HepG2 (cell line): Measurements from ENCODE around the gene LRP1B. TPM values are rescaled to one million over a fixed set of nuclear protein-coding genes. Genes with fewer than 3 reads are reported as not detected.

Source experiments
- ATAC-seq: fragments of 200-7000 bp; cut with Tn5 transposase; 3 replicates; pipeline ENCODE4 v1.9.1; 2020; ENCODE audit warnings: mild to moderate bottlenecking, moderate library complexity
- BruUV-seq: library from RNA; stranded (reverse); fragments of 400-500 nt; replicated peaks from 2 replicates; lab custom pipeline; 2021; lab: Mats Ljungman, UMichigan
- CTCF ChIA-PET: fragments of 300-600 bp; formaldehyde crosslinking; extraction: SDS; loops from one replicate; lab custom pipeline; 2021; ENCODE audit warnings: low total read pairs, inconsistent platforms, low intra/inter-chr PET ratio; lab: Yijun Ruan, JAX
- POLR2A ChIA-PET: fragments of 350-600 bp; sonication (Branson Sonifier 250); formaldehyde crosslinking; loops from one replicate; lab custom pipeline; 2020; ENCODE audit warnings: antibody characterized with exemption, inconsistent platforms; lab: Yijun Ruan, JAX
- DNase-seq: peaks from one replicate; pipeline ENCODE4 v3.0.0-alpha.2; 2015; ENCODE audit warnings: low spot score
- FAIRE-seq: peaks from 3 replicates; lab custom pipeline; 2011; peaks lifted over from hg19 to GRCh38; lab: Jason Lieb, UNC
- H2AFZ ChIP-seq: one replicate; pipeline ENCODE4 v1.6.1; 2011; ENCODE audit warnings: low read length, inconsistent platforms
- H3K27ac ChIP-seq: fragments of 300-600 bp; 3 replicates; pipeline ENCODE4 v1.8.0; 2011; ENCODE audit warnings: mixed run types, mild to moderate bottlenecking, mixed read lengths, low read length, inconsistent platforms; ENCODE audit not compliant: insufficient read depth; ENCODE audit errors: extremely low read length
- H3K27me3 ChIP-seq, 2 experiments: fragments of 200-600 bp in 1 of 2; 2 replicates in 1 of 2; 3 replicates in 1 of 2; pipeline versions ENCODE4 v1.6.0 to v1.8.0; 2011; ENCODE audit warnings: low read length in 2 of 2, mild to moderate bottlenecking in 2 of 2, moderate library complexity in 2 of 2, inconsistent platforms in 1 of 2; ENCODE audit not compliant: insufficient read depth in 2 of 2, control insufficient read depth in 1 of 2
- H3K36me3 ChIP-seq, 2 experiments: fragments of 200-600 bp in 1 of 2; replicated peaks in 1 of 2; 2 replicates in 1 of 2; 3 replicates in 1 of 2; pipeline versions ENCODE4 v1.5.1 to v1.8.0; 2011; ENCODE audit warnings: low read length in 2 of 2, inconsistent platforms in 1 of 2; ENCODE audit not compliant: insufficient read depth in 2 of 2, control insufficient read depth in 1 of 2
- H3K4me1 ChIP-seq: 2 replicates; pipeline ENCODE4 v1.5.1; 2012; ENCODE audit warnings: low read length, inconsistent platforms; ENCODE audit not compliant: insufficient read depth
- H3K4me2 ChIP-seq: 2 replicates; pipeline ENCODE4 v1.6.0; 2011; ENCODE audit warnings: low read depth, low read length, inconsistent platforms
- H3K4me3 ChIP-seq, 3 experiments: fragments of 200-600 bp in 1 of 3; sonication (generic), shearing (Covaris generic) in 1 of 3; replicated peaks in 1 of 3; 2 replicates each; pipeline ENCODE4 v1.5.1; 2011 to 2016; ENCODE audit warnings: low read length in 3 of 3, inconsistent platforms in 2 of 3, low read depth in 2 of 3, mild to moderate bottlenecking in 2 of 3, control low read depth in 1 of 3, mixed read lengths in 1 of 3; ENCODE audit not compliant: insufficient read depth in 1 of 3
- H3K79me2 ChIP-seq: one replicate; pipeline ENCODE4 v1.6.1; 2011; ENCODE audit warnings: low read length, inconsistent platforms; ENCODE audit not compliant: insufficient read depth
- H3K9ac ChIP-seq: 2 replicates; pipeline ENCODE4 v1.6.0; 2011; ENCODE audit warnings: mild to moderate bottlenecking, low read depth, low read length, inconsistent platforms; ENCODE audit not compliant: insufficient read depth
- H3K9me3 ChIP-seq: 2 replicates; pipeline ENCODE4 v1.5.1; 2012; ENCODE audit warnings: mild to moderate bottlenecking, low read length
- H4K20me1 ChIP-seq: 2 replicates; pipeline ENCODE4 v1.6.0; 2011; ENCODE audit warnings: inconsistent platforms, mild to moderate bottlenecking, low read length, moderate library complexity; ENCODE audit not compliant: insufficient read depth
- ARNTL ChIP-seq: sonication (generic); formaldehyde crosslinking; IDR thresholded peaks from 2 replicates; pipeline ENCODE4 v1.4.0; 2020; ENCODE audit warnings: mild to moderate bottlenecking, missing genetic modification reagents
- ATF4 ChIP-seq, 2 experiments: fragments of 450-650 bp in 1 of 2; sonication (generic) in 1 of 2; formaldehyde crosslinking; IDR thresholded peaks; 2 replicates each; pipeline versions ENCODE4 v1.5.0 to v1.8.0; 2020 to 2022; ENCODE audit warnings: mild to moderate bottlenecking in 1 of 2, missing genetic modification reagents in 1 of 2
- DMAP1 ChIP-seq: IDR thresholded peaks from 2 replicates; pipeline ENCODE4 v1.6.1; 2016
- KAT2B ChIP-seq: fragments of 150-350 bp; IDR thresholded peaks from 2 replicates; pipeline ENCODE4 v1.6.1; 2014; ENCODE audit warnings: low read depth, low read length, borderline replicate concordance
- MIER3 ChIP-seq: IDR thresholded peaks from 2 replicates; pipeline ENCODE4 v1.6.1; 2016; ENCODE audit warnings: missing compliant biosample characterization, borderline replicate concordance
- MYC ChIP-seq: sonication (generic); formaldehyde crosslinking; IDR thresholded peaks from 2 replicates; pipeline ENCODE4 v1.9.0; 2021; ENCODE audit warnings: missing genetic modification reagents, borderline replicate concordance
- NONO ChIP-seq, 2 experiments: fragments of 450-650 bp in 1 of 2; sonication (generic) in 1 of 2; formaldehyde crosslinking in 1 of 2; IDR thresholded peaks in 1 of 2; conservative IDR thresholded peaks in 1 of 2; 2 replicates each; pipeline versions ENCODE4 v1.6.1 to v1.8.0; 2017 to 2022; ENCODE audit warnings: mild to moderate bottlenecking in 1 of 2, missing genetic modification reagents in 1 of 2, moderate library complexity in 1 of 2
- POLR2G ChIP-seq: fragments of 200-400 bp; formaldehyde crosslinking; IDR thresholded peaks from 2 replicates; pipeline ENCODE4 v1.6.1; 2018; ENCODE audit warnings: mild to moderate bottlenecking, low read depth, low read length, moderate library complexity
- PPARG ChIP-seq: conservative IDR thresholded peaks from 2 replicates; pipeline ENCODE4 v1.6.1; 2016; ENCODE audit warnings: missing biosample characterization, missing genetic modification reagents
- SAFB2 ChIP-seq: sonication (generic); formaldehyde crosslinking; IDR thresholded peaks from 2 replicates; pipeline ENCODE4 v1.5.1; 2020; ENCODE audit warnings: missing genetic modification reagents, low read depth, mild to moderate bottlenecking, borderline replicate concordance
- TBP ChIP-seq: sonication (generic); formaldehyde crosslinking; IDR thresholded peaks from 2 replicates; pipeline ENCODE4 v1.5.0; 2020; ENCODE audit warnings: missing genetic modification reagents
- ZNF10 ChIP-seq: sonication (generic); formaldehyde crosslinking; IDR thresholded peaks from 2 replicates; pipeline ENCODE4 v1.4.0; 2020; ENCODE audit warnings: mild to moderate bottlenecking, low read depth, missing genetic modification reagents, borderline replicate concordance
- ZNF644 ChIP-seq: IDR thresholded peaks from 2 replicates; pipeline ENCODE4 v1.6.1; 2016; ENCODE audit warnings: low read depth
- ZNF672 ChIP-seq: sonication (generic); formaldehyde crosslinking; IDR thresholded peaks from 2 replicates; pipeline ENCODE4 v1.8.1; 2022; ENCODE audit warnings: missing genetic modification reagents
- WGBS: methylation state at CpG from one replicate; pipeline ENCODE4 v1.1.6; 2017; ENCODE audit warnings: low lambda C conversion rate; 5-methylcytosine and 5-hydroxymethylcytosine counted together
- in situ Hi-C: cut with HindIII; loops from 2 replicates; pipeline ENCODE4 v1.10.0; 2017; ENCODE audit warnings: low pct_unique_long_range_greater_than_20kb; ENCODE audit not compliant: extremely low pct_ligation_motif_present
- intact Hi-C: fragments of 100-400 bp; cut with micrococcal nuclease; formaldehyde crosslinking; loops from one replicate; pipeline ENCODE4 v1.10.0; 2022; ENCODE audit not compliant: unreplicated experiment
- polyA plus RNA-seq, 8 experiments: library from polyadenylated mRNA; depleted of rRNA in 3 of 8; stranded (reverse) in 7 of 8; unstranded in 1 of 8; fragments of >200 nt; fragmentation: Illumina TruSeq in 4 of 8; extraction: Trizol in 4 of 8; gene quantifications; 2 replicates each; pipeline versions ENCODE4 v1.2.1 to v1.2.3, GENCODE V29; 2011 to 2016; ENCODE audit warnings: low read depth in 4 of 8, missing spikeins in 1 of 8, mixed read lengths in 1 of 8; ENCODE audit not compliant: insufficient read depth in 1 of 8
- total RNA-seq, 5 experiments: library from RNA; depleted of rRNA; stranded (reverse); fragments of >200 nt; fragmentation: Illumina TruSeq; extraction: Trizol; gene quantifications; 2 replicates each; pipeline ENCODE4 v1.2.3, GENCODE V29; 2016; ENCODE audit warnings: low read depth in 1 of 5
- TF ChIP-seq, protein P1 (sequence below): IDR thresholded peaks from 2 replicates; pipeline ENCODE4 v1.6.1; 2016; ENCODE audit warnings: missing compliant biosample characterization, missing genetic modification reagents, borderline replicate concordance
- TF ChIP-seq, protein P2 (sequence below): sonication (generic); formaldehyde crosslinking; IDR thresholded peaks from 2 replicates; pipeline ENCODE4 v1.8.1; 2023; ENCODE audit warnings: mild to moderate bottlenecking, inconsistent platforms, moderate library complexity, missing genetic modification reagents, borderline replicate concordance

Gene LRP1B
- total and polyA plus RNA-seq, 2 of the 13 experiments (the other 11 are each of a cell fraction or from before 2014, with no cell fraction given), result 0.04 TPM; not detected in 1

DNA sequence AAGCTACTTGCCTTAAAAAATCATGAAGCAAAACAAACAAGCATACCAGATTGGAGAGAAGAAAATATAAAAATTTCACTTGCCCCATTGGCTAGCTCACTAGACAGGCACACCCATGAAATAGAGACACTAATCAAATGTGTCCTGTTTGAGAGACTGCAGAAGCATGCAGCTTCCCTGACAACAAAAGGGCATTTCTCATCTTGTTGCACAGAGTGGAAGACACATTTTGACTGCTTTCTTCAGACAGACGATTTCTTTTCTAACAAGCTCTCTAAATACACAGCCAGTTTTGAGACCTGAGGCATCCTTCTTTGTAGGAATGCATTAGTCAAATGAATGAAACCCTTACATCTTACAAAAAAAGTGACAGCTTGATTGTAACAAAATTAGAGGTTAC, 1792.0 kb downstream of the LRP1B start:
- H3K9ac ChIP-seq, result no peak overlapping the region
- H2AFZ ChIP-seq, result no peak overlapping the region
- H3K9me3 ChIP-seq, result no peaks in the 10 kb centered on the region
- FAIRE-seq (no peak), ATAC-seq (no peak), DNase-seq (no peak)
- no peaks in the 10 kb centered on the region for H3K36me3 ChIP-seq
- no peak overlapping the region for H3K27ac ChIP-seq
- intact Hi-C loops (no loop called here), in situ Hi-C loops (no loop called here)
- H3K4me1 ChIP-seq, result no peaks in the 10 kb centered on the region
- H3K27me3 ChIP-seq, result no peaks in the 10 kb centered on the region
- BruUV-seq, result no TSS peak
- H3K4me3 ChIP-seq, result no peak overlapping the region
- CTCF ChIA-PET, result no interaction called here
- no peaks in the 10 kb centered on the region for H3K79me2 ChIP-seq
- 0% methylated on average over 1 of the region's 1 CpG for WGBS
- POLR2A ChIA-PET, result no interaction called here
- TF ChIP-seq, protein P1, sequence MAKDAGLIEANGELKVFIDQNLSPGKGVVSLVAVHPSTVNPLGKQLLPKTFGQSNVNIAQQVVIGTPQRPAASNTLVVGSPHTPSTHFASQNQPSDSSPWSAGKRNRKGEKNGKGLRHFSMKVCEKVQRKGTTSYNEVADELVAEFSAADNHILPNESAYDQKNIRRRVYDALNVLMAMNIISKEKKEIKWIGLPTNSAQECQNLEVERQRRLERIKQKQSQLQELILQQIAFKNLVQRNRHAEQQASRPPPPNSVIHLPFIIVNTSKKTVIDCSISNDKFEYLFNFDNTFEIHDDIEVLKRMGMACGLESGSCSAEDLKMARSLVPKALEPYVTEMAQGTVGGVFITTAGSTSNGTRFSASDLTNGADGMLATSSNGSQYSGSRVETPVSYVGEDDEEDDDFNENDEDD (CRISPR knock-in tag), result no peak
- TF ChIP-seq SAFB2 (no peak), KAT2B (no peak), PPARG (CRISPR knock-in tag) (no peak), DMAP1 (CRISPR knock-in tag) (no peak), ZNF644 (CRISPR knock-in tag) (no peak), ZNF672 (CRISPR knock-in tag) (no peak), NONO (IDR thresholded peaks at IDR 0.05) (no peak), NONO (CRISPR knock-in tag; conservative IDR thresholded peaks at IDR 0.05) (no peak), TBP (CRISPR knock-in tag) (no peak), ZNF10 (CRISPR knock-in tag) (no peak), MYC (CRISPR knock-in tag) (no peak), MIER3 (CRISPR knock-in tag) (no peak), ARNTL (CRISPR knock-in tag) (no peak), POLR2G (no peak), ATF4 (CRISPR knock-in tag; IDR thresholded peaks at IDR 0.05) (no peak)
- TF ChIP-seq, protein P2, sequence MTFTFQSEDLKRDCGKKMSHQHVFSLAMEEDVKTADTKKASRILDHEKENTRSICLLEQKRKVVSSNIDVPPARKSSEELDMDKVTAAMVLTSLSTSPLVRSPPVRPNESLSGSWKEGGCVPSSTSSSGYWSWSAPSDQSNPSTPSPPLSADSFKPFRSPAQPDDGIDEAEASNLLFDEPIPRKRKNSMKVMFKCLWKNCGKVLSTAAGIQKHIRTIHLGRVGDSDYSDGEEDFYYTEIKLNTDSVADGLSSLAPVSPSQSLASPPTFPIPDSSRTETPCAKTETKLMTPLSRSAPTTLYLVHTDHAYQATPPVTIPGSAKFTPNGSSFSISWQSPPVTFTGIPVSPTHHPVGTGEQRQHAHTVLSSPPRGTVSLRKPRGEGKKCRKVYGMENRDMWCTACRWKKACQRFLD (CRISPR knock-in tag), result no peak
- no peaks in the 10 kb centered on the region for H4K20me1 ChIP-seq
- H3K4me2 ChIP-seq, result no peak overlapping the region
